GM18868 (cell line): ENCODE measurements around the gene ANKRD24.
A peak's percentile ranks its signal among the peaks of the same experiment; 100 is the strongest.
"Not testable (repeated sequence)": the region's sequence is repeated elsewhere in the genome, so short reads cannot be mapped to it uniquely, and the experiment has no call there.

Source experiments
- ATAC-seq: cut with Tn5 transposase; IDR thresholded peaks from one replicate; pipeline ENCODE4 v1.9.1; 2021; ENCODE audit warnings: mild to moderate bottlenecking, moderate library complexity; ENCODE audit not compliant: unreplicated experiment

Gene ANKRD24

DNA sequence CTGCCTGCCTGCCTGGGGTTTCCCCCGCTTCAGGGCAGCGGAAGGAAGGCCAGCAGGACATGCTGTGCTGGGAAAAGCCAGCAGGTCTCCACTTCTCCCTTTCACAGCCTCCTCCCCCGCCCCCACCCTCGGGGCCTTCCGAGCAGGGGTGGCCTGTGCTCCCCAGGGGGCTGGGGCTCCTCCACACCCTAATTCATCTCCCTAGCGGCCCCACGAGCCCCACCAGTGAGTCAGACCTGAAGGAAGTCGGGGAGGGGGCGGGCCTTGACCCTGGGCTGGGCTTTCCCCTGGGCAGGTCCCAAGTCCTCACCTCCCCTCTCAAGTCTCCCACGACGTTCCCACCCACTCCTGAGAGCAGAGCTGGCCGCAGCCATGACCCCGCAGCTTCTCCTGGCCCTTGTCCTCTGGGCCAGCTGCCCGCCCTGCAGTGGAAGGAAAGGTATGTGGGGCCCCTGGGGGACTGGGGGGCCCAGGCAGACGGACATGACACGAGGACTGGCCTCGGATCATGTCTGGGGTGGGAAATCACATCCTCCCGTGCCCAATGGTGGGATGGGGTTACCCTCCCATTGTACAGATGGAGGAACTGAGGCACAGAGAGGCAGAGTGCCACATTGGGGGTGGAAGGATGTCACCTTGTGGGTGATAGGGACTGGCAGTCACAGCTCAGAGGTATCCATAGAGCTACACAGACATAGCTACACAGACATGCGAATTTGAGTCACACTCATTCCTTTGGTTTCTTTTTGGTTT, 46.9 kb downstream of the ANKRD24 start, which contains the start of gene EBI3:
Gene EBI3, plus strand, starts transcription at position 345 of the 753 bp plus-strand sequence. Its CDS starts 28 bp downstream, at position 373.
- ATAC-seq, result peak; percentile 75

DNA sequence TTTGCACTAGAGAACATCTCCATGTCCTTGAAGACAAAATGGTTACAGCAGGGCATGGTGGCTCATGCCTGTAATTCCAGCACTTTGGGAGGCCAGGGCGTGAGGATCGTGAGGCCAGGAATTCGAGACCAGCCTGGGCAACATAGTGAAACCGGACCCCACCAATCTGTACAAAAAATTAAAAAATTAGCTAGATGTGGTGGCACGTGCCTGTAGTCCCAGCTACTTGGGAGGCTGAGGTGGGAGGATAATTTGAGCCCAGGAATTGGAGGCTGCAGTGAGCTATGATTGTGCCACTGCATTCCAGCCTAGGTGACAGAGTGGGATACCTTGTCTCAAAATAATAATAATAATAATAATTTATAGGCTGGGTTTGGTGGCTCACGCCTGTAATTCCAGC, 47.7 kb downstream of the ANKRD24 start:
- not testable (repeated sequence) for ATAC-seq

DNA sequence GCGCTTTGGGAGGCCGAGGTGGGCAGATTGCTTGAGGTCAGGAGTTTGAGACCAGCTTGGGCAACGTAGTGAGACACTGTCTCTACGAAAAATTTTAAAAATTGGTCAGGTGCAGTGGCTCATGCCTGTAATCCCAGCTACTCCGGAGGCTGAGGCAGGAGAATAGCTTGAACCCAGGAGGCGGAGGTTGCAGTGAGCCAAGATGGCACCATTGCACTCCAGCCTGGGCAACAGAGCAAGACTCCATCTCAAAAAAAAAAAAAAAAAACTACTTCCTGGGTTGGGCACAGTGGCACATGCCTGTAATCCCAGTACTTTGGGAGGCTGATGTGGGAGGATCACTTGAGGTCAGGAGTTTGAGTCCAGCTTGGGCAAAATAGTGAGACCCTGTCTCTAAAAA, 49.0 kb downstream of the ANKRD24 start:
- not testable (repeated sequence) for ATAC-seq

DNA sequence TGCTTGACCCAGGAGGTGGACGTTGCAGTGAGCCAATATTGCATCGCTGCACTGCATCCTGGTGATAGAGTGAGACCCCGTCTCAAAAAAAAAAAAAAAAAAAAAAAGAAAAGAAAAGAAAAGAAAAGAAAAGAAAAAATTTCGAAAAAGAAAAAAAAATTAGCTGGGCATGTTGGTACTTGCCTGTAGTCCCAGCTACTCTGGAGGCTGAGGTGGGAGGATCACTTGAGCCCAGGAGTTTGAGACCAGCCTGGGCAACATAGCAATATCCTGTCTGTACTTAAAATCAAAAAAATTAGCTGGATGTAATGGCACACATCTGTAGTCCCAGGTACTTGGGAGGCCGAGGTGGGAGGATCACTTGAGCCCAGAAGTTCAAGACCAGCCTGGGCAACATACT, 49.6 kb downstream of the ANKRD24 start:
- not testable (repeated sequence) for ATAC-seq

DNA sequence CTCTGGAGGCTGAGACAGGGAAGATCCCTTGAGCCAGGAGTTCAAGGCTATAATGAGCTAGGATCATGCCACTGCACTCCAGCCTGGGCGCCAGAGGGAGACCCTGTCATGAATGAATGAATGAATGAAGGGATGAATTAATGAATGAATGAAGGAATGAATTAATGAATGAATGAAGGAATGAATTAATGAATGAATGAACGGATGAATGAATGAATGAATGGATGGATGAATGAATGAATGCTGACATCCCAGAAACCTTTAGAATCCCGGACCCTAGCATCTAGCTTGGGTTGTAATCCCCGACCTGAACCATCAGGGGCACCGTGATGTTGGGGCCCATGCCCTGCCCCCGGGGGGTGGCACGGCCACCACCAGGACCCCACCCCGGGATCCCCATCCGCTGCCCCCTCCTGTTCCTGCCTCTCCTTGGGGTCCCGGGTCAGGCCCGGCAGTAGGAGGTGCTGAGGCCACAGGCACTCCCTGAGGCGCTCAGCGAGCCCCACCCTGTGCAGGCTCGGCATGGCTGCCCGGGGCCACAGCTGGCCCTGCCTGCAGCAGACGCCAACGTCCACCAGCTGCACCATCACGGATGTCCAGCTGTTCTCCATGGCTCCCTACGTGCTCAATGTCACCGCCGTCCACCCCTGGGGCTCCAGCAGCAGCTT, 50.3 kb downstream of the ANKRD24 start:
- no peak for ATAC-seq

DNA sequence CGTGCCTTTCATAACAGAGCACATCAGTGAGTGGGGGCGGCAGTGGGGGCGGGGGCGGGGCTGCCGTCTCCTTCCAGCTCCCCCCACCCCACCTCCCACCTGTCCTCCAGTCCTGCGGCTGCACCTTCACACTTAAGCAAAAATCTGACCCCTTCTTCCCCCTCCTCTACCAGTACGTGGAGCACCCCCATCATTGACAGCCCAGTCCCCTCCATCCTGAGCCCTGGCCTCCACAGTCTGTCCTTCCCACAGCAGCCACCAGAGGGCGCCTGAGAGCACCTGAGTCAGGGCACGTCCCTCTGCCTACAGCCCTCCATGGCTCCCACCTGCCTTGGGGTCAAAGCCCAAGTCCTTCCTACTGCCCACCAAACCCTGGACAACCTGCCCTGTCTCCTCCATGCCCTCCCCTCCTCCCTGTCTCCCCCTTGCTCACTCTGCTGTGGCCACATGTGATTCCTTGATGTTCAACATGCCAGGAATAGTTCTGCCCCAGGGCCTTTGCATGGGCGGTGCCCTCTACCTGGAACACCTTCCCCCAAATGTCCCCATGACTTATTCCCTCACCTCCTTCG, 50.9 kb downstream of the ANKRD24 start:
- no peak for ATAC-seq

DNA sequence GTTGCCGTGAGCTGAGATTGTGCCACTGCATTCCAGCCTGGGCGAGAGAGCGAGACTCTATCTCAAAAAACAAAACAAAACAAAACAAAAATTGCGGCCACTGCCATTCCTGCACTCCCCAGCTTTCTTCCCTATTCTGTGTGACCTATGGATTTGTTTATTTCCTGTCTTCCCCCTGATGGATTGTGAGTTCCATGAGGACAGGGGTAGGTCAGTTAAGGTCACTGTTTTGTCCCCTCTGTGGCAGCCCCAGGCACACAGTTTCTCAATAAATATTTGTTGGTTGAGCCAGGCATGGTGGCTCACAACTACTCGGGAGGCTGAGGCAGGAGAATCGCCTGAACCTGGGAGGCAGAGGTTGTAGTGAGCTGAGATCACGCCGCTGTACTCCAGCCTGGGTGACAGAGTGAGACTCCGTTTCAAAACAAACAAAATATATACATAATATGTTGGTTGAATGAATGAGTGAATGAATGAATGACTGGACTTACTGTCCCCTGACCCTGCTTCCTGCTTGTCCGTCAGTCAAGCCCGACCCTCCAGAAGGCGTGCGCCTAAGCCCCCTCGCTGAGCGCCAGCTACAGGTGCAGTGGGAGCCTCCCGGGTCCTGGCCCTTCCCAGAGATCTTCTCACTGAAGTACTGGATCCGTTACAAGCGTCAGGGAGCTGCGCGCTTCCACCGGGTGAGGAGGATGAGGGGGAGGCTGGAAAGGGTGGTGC, 51.8 kb downstream of the ANKRD24 start:
- no peak for ATAC-seq

DNA sequence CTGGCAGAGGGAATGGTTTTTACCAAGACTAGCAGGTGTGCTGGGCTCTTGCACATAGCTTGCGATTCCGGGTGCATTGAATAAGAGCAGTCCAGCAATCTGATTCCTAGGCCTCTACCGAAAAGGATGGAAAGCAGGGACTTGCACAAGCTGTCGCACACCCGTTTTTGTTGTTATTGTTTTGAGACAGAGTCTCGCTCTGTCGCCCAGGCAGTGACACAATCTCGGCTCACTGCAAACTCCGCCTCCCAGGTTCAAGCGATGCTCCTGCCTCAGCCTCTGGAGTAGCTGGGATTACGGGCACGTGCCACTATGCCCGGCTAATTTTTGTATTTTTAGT, 52.3 kb downstream of the ANKRD24 start:
- ATAC-seq, result no peak

DNA sequence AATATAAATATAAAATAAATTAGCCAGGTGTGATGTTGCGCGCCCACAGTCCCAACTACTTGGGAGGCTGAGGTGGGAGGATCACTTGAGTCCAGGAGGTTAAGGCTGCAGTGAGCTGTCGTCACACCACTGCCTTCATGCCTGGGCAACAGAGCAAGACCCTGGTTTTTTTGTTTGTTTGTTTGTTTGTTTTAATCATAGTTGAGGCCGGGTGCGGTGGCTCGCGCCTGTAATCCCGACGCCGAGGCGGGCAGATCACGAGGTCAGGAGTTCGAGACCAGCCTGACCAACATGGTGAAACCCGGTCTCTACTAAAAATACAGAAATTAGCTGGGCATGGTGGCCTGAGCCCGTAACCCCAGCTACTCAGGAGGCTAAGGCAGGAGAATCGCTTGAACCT, 55.0 kb downstream of the ANKRD24 start:
- ATAC-seq, result not testable (repeated sequence)

DNA sequence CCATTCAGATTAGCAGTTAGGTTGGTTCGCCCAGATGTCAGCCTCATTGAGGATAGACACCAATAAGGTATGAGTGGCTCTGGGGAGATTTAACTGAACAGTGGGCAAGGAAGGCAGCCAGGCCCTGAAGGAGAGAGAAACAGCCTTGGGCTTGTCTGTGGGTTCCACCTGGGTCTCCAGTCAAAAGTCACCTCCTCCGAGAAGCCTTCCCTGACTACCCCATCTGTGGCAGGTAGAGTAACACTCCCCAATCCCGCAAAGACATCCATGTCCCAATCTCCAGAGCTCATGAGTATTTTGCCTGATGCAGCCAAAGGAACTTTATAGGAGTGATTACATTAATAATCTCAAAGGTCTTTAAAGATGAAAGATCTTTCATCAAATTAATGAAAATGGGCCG, 56.3 kb downstream of the ANKRD24 start:
- no peak for ATAC-seq

DNA sequence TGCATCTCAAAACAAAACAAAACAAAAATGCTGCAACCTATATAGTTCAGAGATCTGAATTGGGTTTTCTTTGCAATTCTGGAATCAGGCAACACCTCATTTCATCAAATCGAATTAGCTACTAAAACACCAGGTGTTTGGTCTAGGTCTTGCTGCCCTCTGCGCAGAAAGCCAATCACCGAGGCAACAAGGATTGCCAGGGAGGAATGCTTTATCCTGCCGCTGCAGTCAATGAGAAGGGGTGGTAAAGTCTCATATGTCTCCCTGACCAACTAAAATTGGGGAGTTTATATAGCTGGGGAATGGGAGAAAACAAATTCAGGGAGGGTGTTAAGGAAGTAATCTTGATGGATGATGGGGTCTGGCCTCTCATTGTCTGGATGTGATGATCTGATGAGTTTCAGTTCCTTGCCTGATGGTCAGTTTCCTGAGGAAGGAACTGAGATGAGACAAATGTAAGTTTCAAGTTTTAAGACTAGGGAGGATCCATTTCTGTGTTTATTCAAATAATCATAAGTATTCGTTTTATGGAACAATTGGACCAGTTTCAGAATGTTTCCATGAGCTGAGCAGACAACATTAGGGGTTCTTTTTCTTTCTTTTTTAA, 59.4 kb downstream of the ANKRD24 start:
- no peak for ATAC-seq

DNA sequence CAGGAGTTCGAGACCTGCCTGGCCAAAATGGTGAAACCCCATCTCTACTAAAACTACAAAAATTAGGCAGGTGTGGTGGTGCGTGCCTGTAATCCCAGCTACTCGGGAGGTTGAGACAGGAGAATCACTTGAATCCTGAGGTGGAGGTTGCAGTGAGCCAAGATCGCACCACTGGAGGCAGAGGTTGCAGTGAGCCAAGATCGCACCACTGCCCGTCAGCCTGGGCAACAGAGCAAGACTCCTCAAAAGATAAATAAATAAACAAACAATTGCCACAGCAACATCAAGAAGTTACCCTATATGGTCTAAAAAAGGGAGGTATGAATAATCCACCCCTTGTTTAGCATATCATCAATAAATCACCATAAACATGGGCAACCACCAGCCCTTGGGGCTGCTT, 63.4 kb downstream of the ANKRD24 start:
- not testable (repeated sequence) for ATAC-seq

DNA sequence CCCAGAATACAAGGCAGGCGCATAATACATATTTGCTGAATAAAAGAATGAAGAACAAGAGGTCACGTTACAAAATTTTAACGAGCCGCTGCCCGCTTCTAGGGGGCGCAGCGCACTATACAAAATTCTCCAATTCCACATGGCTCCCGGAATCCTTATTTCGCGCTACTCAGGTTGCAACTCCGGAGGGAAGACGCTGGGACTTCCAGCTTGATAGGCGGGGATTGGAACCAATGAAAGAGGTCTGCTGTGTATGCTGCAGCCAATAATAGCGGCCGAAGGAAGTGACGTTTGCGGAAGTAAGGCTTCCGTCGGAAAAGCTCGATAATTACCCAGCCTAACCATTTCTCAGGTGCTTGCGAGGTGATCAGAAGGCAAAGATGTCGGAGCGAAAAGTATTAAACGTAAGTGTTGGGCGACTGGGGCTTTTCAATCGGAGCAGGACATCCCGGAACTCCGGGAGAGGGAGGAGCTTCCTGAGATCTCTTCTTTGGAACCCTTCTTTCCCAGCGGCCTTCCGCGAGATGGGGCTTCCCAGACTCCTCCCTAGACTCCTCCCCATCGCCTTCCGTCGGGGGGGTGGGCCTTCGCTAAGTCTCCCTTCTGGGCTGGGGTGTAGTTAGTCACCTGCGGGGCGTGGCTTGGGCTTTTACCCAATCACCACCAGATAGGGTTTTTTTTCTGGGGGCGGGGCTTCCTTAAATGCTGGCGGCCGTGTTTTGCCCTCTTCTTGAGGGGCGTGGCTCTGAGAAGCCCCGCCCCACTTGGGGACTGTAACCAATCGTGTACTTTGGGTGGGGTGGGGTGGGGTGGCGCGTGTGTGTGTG, 64.5 kb downstream of the ANKRD24 start, which contains the start of gene YJU2:
Gene YJU2, plus strand, starts transcription at position 314 of the 827 bp plus-strand sequence. Its CDS starts 67 bp downstream, at position 381.
- ATAC-seq, result peak; percentile 85

DNA sequence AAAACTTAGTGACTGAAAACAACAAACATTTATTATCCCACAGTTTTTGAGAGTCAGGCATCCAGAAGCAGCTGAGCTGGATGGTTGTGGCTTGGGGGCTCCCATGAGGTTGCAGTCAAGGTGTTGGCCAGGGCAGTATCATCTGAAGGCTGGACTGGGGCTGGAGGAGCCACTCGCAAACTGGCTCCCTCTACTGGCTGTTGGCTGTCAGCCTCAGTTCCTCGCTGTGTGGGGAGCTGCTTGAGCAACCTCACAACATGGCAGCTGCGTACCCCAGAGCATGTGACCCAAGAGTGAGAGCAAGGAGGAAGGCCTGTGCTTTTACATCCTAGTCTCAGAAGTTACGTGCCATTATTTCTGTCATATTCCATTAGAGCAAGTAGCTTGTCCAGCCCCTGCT, 74.1 kb downstream of the ANKRD24 start:
- ATAC-seq, result no peak

DNA sequence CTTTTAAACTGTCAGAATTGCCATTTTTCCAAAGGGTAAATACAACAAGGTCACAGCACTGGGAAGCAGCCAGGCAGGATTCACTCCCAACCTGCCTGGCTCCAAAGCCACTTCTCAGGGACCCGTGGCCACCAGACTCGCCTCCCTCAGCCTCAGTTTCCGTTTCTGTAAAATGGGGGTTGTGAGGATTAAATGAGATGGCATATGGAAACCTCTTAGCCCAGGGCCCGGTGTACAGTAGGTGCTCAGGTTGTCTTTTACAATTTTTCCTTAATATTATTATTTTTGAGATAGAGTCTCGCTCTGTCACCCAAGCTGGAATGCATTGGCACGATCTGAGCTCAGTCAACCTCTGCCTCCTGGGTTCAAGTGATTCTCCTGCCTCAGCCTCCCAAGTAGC, 74.5 kb downstream of the ANKRD24 start:
- no peak for ATAC-seq

DNA sequence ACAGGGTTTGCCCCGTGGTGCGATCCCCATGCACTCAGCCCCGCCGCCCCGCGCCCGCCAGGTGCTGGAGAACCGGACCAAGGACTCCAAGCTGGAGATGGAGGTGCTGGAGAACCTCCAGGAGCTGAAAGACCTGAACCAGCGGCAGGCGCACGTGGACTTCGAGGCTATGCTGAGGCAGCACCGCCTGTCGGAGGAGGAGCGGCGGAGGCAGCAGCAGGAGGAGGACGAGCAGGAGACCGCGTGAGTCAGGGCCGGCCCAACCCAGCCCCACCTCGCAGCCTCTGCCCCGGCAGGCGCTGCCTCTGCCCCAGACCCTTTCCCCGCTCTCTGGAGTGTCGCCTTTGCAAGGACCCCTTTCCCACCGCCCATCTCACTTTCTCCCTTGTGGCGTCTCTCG, 75.7 kb downstream of the ANKRD24 start:
- no peak for ATAC-seq

DNA sequence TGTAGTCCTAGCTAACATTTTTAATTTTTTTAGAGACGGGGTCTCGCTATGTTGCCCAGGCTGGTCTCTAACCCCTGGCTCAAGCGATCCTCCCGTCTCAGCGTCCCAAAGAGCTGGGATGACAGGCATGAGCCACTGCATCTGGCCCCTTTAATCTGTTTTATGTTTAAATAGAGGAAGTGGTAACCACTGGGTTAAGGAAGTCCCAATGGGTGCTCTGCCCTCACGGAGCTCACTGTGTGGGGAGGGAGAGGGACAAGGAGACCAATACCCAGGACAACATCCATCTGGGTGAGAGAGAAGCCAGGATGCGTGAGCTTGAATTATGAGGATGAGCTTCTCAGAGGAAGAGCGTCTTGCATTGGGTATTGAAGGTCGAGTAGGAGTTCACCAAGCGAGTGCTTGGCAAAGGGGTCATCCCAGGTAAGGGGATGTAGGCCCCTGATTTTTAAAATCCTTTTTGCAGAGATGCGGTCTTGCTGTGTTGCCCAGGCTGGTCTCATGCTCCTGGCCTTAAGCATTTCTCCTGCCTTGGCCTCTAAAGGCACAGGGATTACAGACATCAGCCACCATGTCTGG, 78.2 kb downstream of the ANKRD24 start:
- no peak for ATAC-seq

DNA sequence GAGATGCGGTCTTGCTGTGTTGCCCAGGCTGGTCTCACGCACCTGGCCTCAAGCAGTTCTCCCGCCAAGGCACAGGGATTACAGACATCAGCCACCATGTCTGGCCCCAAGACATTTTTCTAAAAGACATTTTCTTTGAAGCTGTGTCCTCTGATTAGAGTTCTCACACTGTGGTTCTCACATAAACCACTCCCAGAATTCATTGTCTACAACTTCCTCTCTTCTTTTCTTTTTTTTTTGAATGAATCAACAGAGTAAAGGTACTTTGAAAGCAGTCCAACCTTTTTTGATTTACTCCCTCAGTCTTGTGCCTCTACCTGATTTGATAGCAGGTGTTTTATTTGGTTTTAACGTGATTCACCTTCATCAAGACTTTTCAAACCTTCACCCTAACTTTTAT, 82.3 kb downstream of the ANKRD24 start:
- no peak for ATAC-seq

DNA sequence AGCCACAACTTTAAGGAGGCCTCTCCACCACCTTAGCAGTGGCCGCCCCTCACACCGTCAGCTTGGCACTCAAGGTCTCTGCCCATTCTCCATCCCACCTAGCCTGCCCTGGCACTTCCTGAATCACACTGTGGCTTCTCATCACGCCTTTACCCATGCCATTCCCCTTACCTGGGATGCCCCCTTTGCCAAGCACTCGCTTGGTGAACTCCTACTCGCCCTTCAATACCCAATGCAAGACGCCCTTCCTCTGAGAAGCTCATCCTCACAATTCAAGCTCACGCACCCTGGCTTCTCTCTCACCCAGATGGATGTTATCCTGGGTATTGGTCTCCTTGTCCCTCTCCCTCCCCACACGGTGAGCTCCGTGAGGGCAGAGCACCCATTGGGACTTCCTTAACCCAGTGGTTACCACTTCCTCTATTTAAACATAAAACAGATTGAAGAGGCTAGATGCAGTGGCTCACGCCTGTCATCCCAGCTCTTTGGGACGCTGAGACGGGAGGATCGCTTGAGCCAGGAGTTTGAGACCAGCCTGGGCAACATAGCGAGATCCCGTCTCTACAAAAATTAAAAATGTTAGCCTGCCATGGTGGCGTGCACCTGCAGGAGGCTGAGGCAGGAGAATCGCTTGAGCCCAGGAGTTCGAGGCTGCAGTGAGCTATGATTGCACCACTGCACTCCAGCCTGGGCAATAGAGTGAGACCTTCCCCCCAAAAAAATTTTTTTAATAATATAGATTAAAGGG, 83.9 kb downstream of the ANKRD24 start:
- no peak for ATAC-seq
